ELF-1 (cell line): Measurements from ENCODE around the gene GHDC.
"Not testable (repeated sequence)": the region's sequence is repeated elsewhere in the genome, so short reads cannot be mapped to it uniquely, and the experiment has no call there.

Experiments
- DNase-seq: peaks from one replicate; pipeline ENCODE4 v3.0.0-alpha.2; 2016; ENCODE audit warnings: low read depth, low spot score

The GHDC gene

DNA sequence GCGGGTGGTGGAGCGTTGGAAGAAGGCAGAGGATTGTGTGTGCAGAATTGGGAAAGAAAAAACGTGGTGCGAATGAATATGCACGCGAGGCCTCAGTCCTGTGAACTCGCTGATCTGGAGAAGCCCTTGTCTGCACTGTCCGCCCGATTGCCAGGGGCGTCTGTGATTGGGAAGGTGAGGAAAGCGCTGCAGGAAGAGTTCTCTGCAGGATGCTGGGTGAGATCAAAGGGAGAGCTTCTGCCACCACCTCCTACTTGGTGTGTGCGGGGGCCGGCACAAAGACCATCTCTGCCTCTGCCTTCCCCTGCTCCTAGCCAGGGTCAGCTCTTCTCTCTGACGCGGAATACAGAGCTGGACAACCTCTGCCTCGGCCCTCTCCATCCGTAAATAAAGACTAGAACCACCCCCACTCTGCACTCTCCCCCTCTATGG, 38.7 kb downstream of the GHDC start:
- DNase-seq = peak; percentile 88

GRCh38 chr17:42153919-42154742, 40.2 kb downstream of the GHDC start:
- DNase-seq = peak; percentile 81

DNA sequence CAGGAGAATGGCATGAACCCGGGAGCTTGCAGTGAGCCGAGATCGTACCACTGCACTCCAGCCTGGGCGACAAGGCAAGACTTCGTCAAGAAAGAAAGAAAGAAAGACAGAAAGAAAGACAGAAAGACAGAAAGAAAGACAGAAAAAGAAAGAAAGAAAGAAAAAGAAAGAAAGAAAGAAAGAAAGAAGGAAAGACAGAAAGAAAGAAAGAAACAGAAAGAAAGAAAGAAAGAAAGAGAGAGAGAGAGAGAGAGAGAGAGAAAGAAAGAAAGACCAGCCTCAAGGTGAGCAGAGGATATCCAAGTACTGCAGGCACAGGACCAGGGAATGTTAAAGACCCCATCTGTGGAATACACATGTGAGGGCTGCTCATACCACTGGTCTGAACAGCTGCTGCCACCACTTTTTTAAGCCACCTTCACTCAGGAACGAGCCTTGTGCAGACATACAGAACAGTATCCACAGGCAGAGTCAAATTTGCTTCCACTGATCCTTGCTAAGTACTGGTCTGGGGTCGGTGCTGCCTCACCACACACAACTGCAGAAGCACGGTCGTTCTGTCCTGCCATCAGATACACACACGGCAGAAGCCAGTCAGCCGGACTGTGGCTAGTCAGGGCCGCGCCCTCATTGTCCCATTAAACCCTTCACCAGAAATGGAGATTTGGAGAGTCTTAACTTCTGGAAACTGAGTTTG, 47.2 kb downstream of the GHDC start:
- DNase-seq = no peak

- not testable (repeated sequence) for DNase-seq
Observed at GRCh38 chr17:42143138-42143537, 51.2 kb downstream of the GHDC start.

GRCh38 chr17:42142371-42142896, 51.9 kb downstream of the GHDC start:
- no peak for DNase-seq

- DNase-seq = no peak
Observed at GRCh38 chr17:42141382-42141781, 52.9 kb downstream of the GHDC start.

DNA sequence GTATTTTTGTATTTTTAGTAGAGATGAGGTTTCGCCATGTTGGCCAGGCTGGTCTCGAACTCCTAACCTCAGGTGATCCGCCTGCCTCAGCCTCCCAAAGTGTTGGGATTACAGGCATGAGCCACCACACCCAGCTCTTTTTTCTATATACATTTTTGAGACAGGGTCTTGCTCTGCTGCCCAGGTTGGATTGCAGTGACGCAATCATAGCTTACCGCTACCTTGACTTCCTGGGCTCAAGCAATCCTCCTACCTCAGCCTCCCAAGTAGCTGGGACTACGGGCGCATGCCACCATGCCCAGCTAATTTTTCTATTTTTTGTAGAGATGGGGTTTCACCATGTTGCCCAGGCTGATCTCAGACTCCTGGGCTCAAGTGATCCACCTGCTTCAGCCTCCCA, 53.6 kb downstream of the GHDC start:
- DNase-seq = not testable (repeated sequence)
